DMS114 treated with DMSO at 0.1 percent for 48 hours (cell line): ENCODE data around the gene CCR5AS.
"Not testable (repeated sequence)": the region's sequence is repeated elsewhere in the genome, so short reads cannot be mapped to it uniquely, and the experiment has no call there.

Source experiments
- DNase-seq: peaks from one replicate; lab custom pipeline; 2025; ENCODE audit not compliant: unreplicated experiment; lab: John Stamatoyannopoulos, UW

The CCR5AS gene

GRCh38 chr3:46358466-46358865 lies 48.4 kb downstream of the CCR5AS start:
- DNase-seq, result no peak

GRCh38 chr3:46356909-46357308 lies 50.0 kb downstream of the CCR5AS start:
- DNase-seq, result no peak

GRCh38 chr3:46356276-46356675 lies 50.6 kb downstream of the CCR5AS start:
- DNase-seq, result no peak

- DNase-seq, result no peak
Observed at GRCh38 chr3:46354984-46355383, 51.9 kb downstream of the CCR5AS start.

GRCh38 chr3:46354478-46354877 lies 52.4 kb downstream of the CCR5AS start:
- DNase-seq, result no peak

- DNase-seq, result no peak
Observed at GRCh38 chr3:46353647-46354410, 53.0 kb downstream of the CCR5AS start, which contains the start of gene CCR2. Gene CCR2 (plus strand): TSS chr3:46354111. CDS start chr3:46357528, 3,417 bp downstream.

GRCh38 chr3:46353090-46353489 lies 53.8 kb downstream of the CCR5AS start:
- no peak for DNase-seq

GRCh38 chr3:46351646-46352045 lies 55.2 kb downstream of the CCR5AS start:
- no peak for DNase-seq

GRCh38 chr3:46350262-46350565 lies 56.7 kb downstream of the CCR5AS start:
- no peak for DNase-seq

GRCh38 chr3:46349484-46350261 lies 57.2 kb downstream of the CCR5AS start:
- DNase-seq, result no peak

- no peak for DNase-seq
Observed at GRCh38 chr3:46348823-46349482, 57.9 kb downstream of the CCR5AS start.

GRCh38 chr3:46344476-46344875 lies 62.4 kb downstream of the CCR5AS start:
- DNase-seq, result no peak

- DNase-seq, result no peak
Observed at GRCh38 chr3:46338840-46339239, 68.0 kb downstream of the CCR5AS start.

GRCh38 chr3:46337911-46338310 lies 69.0 kb downstream of the CCR5AS start:
- DNase-seq, result no peak

GRCh38 chr3:46335541-46335940 lies 71.3 kb downstream of the CCR5AS start:
- DNase-seq, result no peak

- DNase-seq, result no peak
Observed at GRCh38 chr3:46334741-46335478, 72.0 kb downstream of the CCR5AS start.

GRCh38 chr3:46330676-46331075 lies 76.2 kb downstream of the CCR5AS start:
- not testable (repeated sequence) for DNase-seq

- no peak for DNase-seq
Observed at GRCh38 chr3:46325645-46326300, 81.1 kb downstream of the CCR5AS start.

GRCh38 chr3:46324036-46324435 lies 82.8 kb downstream of the CCR5AS start:
- no peak for DNase-seq

- no peak for DNase-seq
Observed at GRCh38 chr3:46321461-46322104, 85.3 kb downstream of the CCR5AS start.
